Measurements from ENCODE around the gene PTER.

The PTER gene

GRCh38 chr10:16478801-16479200, 42.0 kb downstream of the PTER start:
- no peak overlapping the region for H3K27ac ChIP-seq (ENCODE audit: poor library complexity, severe bottlenecking)
- DNase-seq (ENCODE audit: low spot score) (no peak), ATAC-seq (ENCODE audit: low read depth) (no peak)
- TF ChIP-seq CTCF (IDR thresholded peaks at IDR 0.05; ENCODE audit: poor library complexity, severe bottlenecking), result no peak
- no peaks in the 10 kb centered on the region for H3K9me3 ChIP-seq (ENCODE audit: severe bottlenecking)
- no peaks in the 10 kb centered on the region for H3K27me3 ChIP-seq (ENCODE audit: insufficient read depth, poor library complexity, severe bottlenecking)
- H3K36me3 ChIP-seq (ENCODE audit: low read depth), result no peaks in the 10 kb centered on the region
- H3K4me3 ChIP-seq (ENCODE audit: severe bottlenecking), result no peak overlapping the region
- no peaks in the 10 kb centered on the region for H3K4me1 ChIP-seq (ENCODE audit: insufficient read depth, poor library complexity, severe bottlenecking)

GRCh38 chr10:16481052-16481728, 44.4 kb downstream of the PTER start:
- DNase-seq (ENCODE audit: low spot score) (no peak), ATAC-seq (ENCODE audit: low read depth) (peak; percentile 10; the same call in 1 of the 3 replicates)
- Histone ChIP-seq H3K9me3 (ENCODE audit: severe bottlenecking) (no peaks in the 10 kb centered on the region), H3K27ac (ENCODE audit: poor library complexity, severe bottlenecking) (no peak overlapping the region), H3K27me3 (ENCODE audit: insufficient read depth, poor library complexity, severe bottlenecking) (no peaks in the 10 kb centered on the region), H3K4me1 (ENCODE audit: insufficient read depth, poor library complexity, severe bottlenecking) (no peaks in the 10 kb centered on the region), H3K36me3 (ENCODE audit: low read depth) (no peaks in the 10 kb centered on the region), H3K4me3 (ENCODE audit: severe bottlenecking) (no peak overlapping the region)
- TF ChIP-seq CTCF (IDR thresholded peaks at IDR 0.05; ENCODE audit: poor library complexity, severe bottlenecking), result no peak

- no peaks in the 10 kb centered on the region for H3K9me3 ChIP-seq (ENCODE audit: severe bottlenecking)
- no peaks in the 10 kb centered on the region for H3K27me3 ChIP-seq (ENCODE audit: insufficient read depth, poor library complexity, severe bottlenecking)
- ATAC-seq (ENCODE audit: low read depth) (no peak), DNase-seq (ENCODE audit: low spot score) (no peak)
- H3K4me3 ChIP-seq (ENCODE audit: severe bottlenecking), result no peak overlapping the region
- TF ChIP-seq CTCF (IDR thresholded peaks at IDR 0.05; ENCODE audit: poor library complexity, severe bottlenecking), result no peak
- H3K4me1 ChIP-seq (ENCODE audit: insufficient read depth, poor library complexity, severe bottlenecking), result no peaks in the 10 kb centered on the region
- no peak overlapping the region for H3K27ac ChIP-seq (ENCODE audit: poor library complexity, severe bottlenecking)
- no peaks in the 10 kb centered on the region for H3K36me3 ChIP-seq (ENCODE audit: low read depth)
Measured at GRCh38 chr10:16483241-16483917, 46.6 kb downstream of the PTER start.

GRCh38 chr10:16490511-16490910, 53.7 kb downstream of the PTER start:
- Histone ChIP-seq H3K4me1 (ENCODE audit: insufficient read depth, poor library complexity, severe bottlenecking) (no peaks in the 10 kb centered on the region), H3K36me3 (ENCODE audit: low read depth) (no peaks in the 10 kb centered on the region), H3K9me3 (ENCODE audit: severe bottlenecking) (no peaks in the 10 kb centered on the region), H3K4me3 (ENCODE audit: severe bottlenecking) (no peak overlapping the region), H3K27me3 (ENCODE audit: insufficient read depth, poor library complexity, severe bottlenecking) (no peaks in the 10 kb centered on the region), H3K27ac (ENCODE audit: poor library complexity, severe bottlenecking) (no peak overlapping the region)
- ATAC-seq (ENCODE audit: low read depth), result no peak
- no peak for TF ChIP-seq CTCF (IDR thresholded peaks at IDR 0.05; ENCODE audit: poor library complexity, severe bottlenecking)
- no peak for DNase-seq (ENCODE audit: low spot score)

- DNase-seq (ENCODE audit: low spot score), result no peak
- H3K4me1 ChIP-seq (ENCODE audit: insufficient read depth, poor library complexity, severe bottlenecking), result no peaks in the 10 kb centered on the region
- TF ChIP-seq CTCF (IDR thresholded peaks at IDR 0.05; ENCODE audit: poor library complexity, severe bottlenecking), result no peak
- H3K36me3 ChIP-seq (ENCODE audit: low read depth), result no peaks in the 10 kb centered on the region
- no peak overlapping the region for H3K4me3 ChIP-seq (ENCODE audit: severe bottlenecking)
- H3K27me3 ChIP-seq (ENCODE audit: insufficient read depth, poor library complexity, severe bottlenecking), result no peaks in the 10 kb centered on the region
- H3K9me3 ChIP-seq (ENCODE audit: severe bottlenecking), result no peaks in the 10 kb centered on the region
- no peak overlapping the region for H3K27ac ChIP-seq (ENCODE audit: poor library complexity, severe bottlenecking)
- ATAC-seq (ENCODE audit: low read depth), result no peak
Measured at GRCh38 chr10:16491933-16492332, 55.1 kb downstream of the PTER start.

All from RWPE2 (cell line).